GM19193 (cell line): ENCODE data around the gene DDX17.

Source experiments
- POLR2A ChIP-seq: IDR thresholded peaks from 4 replicates; pipeline ENCODE4 v1.6.1; 2011; ENCODE audit not compliant: insufficient read depth, insufficient read length; ENCODE audit errors: extremely low read depth

DDX17 gene

DNA sequence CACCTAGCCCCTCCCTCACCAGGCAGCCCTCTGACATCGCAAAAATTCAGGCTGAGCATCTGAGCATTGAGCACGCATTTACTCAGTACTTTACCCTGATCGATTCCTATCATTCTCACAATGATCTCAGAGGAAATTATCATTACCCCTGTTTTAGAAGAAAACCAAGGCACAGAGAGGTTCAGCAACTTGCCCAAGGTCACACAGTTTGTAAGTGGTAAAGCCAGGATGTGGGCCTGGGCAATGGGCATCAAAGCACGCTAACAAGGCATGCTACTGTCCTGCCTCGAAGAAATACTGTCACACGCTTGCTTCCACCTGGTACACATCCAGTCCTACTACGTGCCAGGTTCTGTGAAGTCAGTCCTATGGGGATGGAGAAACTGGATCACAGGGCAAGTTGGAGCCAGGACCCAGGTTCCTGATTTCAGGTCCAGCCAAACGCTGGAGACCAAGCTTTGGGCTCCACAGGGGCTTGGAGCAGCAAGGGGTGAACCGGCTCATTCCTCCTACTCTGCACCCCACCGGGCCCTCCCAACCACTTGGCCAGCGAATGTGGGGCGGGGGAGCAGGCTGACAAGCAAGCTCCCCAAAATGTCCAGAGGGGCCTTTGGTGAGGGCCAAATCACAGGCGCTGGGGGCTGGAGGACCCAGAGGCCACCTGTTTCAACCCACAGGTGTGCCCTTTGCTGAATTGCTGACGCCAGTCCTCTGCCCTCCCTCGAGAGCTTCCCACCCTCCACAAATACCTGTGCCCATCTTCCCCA lies 69.3 kb downstream of the DDX17 start:
- TF ChIP-seq POLR2A: no peak

- no peak for TF ChIP-seq POLR2A
Measured at GRCh38 chr22:38435965-38436364, 70.1 kb downstream of the DDX17 start.

- TF ChIP-seq POLR2A: no peak
Measured at GRCh38 chr22:38435010-38435409, 71.1 kb downstream of the DDX17 start.

DNA sequence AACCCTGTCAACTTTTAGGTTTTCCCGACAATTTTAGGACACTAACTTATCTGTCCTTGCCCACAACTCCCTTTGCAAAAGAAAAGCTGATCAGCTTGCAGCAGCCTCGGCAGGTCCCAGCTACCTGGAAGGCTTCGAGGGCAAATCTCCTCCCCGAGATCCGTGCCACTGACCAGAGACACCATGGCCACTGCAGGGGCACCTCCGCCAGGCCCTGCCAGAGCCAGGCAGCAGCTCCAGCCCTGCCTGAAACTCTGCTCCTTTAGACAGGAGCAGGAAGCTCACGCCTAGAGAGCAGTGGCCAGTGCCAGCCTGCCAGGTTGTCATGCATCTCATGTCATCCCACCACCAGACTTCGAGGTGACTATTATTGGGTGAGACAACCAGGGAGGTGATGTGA lies 72.2 kb downstream of the DDX17 start:
- TF ChIP-seq POLR2A: no peak
